ENCODE measurements around the gene IL32. TPM values are rescaled to one million over a fixed set of nuclear protein-coding genes. Genes with fewer than 3 reads are reported as not detected.

The IL32 gene
- total RNA-seq, 2 experiments from 2014 or later = 2,504 to 2,532 TPM

- H3K4me3 Mint-ChIP-seq = no peak overlapping the region
- H3K4me1 Mint-ChIP-seq (ENCODE audit: low read depth) = peaks cover 42% of the 10 kb centered on the region
- H3K27me3 Mint-ChIP-seq = no peaks in the 10 kb centered on the region
- DNase-seq = no peak
- CTCF ChIA-PET = interaction anchor here (0.5 to 1.7 kb wide), 5 partner anchors 10 to 52 kb away, joined by 3 to 7 read pairs (median 4); no protein-coding TSS in a partner anchor
- H3K9me3 Mint-ChIP-seq = no peaks in the 10 kb centered on the region
- no peak overlapping the region for H3K27ac Mint-ChIP-seq
- POLR2A ChIA-PET = interaction anchor here (1.1 kb wide), 1 partner anchor 9 kb away, joined by 3 read pairs; no protein-coding TSS in a partner anchor
- peaks cover 1% of the 10 kb centered on the region for H3K36me3 Mint-ChIP-seq
- intact Hi-C loops (cut with micrococcal nuclease) = no loop called here
These were observed 21.3 kb downstream of the IL32 start for GRCh38 chr16:3086596-3087242.

DNA sequence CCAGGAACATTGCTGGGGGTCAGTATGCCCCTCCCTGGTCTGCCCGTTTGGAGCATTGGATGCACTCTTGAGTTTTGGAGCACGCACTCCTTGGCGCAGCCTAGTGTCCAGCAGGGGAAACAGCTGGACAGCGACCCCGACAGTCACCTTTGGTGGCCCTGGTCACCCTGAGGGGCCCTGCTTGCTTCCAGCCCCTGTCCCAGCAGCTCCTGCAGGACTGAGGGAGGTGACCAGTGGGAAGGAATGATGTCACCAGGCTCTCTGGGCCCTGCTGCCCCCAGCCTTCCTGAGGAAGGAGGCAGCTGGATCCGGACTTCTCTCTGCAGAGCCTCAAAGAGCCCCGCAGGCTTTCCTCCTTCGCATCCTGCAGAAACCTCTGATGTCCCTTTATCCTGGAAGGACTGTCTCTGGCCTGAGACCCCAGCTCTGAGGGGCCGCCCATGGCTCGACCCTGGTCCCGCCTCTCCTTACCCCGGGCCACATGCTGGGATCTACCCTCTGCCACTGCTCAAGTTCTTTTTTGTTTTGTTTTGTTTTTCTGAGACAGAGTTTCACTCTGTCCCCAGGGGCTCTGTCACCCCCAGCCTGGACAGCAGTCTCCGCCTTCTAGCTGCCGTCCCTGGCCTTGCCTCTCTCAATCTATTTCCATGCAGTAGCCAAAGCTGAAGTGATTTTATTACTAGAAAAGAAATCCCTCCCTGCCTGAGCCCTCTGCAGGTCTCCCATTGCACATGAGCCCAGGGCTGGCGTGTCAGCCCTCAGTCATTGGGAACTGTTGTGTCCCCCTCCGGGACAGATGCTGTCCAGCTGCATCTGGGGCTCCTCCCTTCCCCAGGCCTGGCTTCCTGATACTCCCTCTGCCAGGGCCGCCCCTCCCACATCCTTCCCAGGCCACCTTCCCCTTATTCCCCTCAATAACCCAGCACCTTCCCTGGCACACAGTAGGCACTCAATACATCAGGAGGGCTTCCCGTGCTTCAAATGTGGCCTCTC, 22.1 kb downstream of the IL32 start:
- no peak for DNase-seq
- Mint-ChIP-seq H3K27me3 (no peaks in the 10 kb centered on the region), H3K9me3 (no peaks in the 10 kb centered on the region), H3K27ac (no peak overlapping the region), H3K36me3 (no peaks in the 10 kb centered on the region), H3K4me3 (peak overlapping the region; percentile 4), H3K4me1 (ENCODE audit: low read depth) (peaks cover 37% of the 10 kb centered on the region)
- ChIA-PET CTCF (interaction anchor here (1.0 to 1.7 kb wide), 5 partner anchors 11 to 42 kb away, joined by 3 to 7 read pairs (median 4); no protein-coding TSS in a partner anchor), POLR2A (interaction anchor here (1.1 kb wide), 2 partner anchors 10 to 12 kb away, joined by 3 read pairs; no protein-coding TSS in a partner anchor)
- intact Hi-C loops (cut with micrococcal nuclease) = no loop called here

DNA sequence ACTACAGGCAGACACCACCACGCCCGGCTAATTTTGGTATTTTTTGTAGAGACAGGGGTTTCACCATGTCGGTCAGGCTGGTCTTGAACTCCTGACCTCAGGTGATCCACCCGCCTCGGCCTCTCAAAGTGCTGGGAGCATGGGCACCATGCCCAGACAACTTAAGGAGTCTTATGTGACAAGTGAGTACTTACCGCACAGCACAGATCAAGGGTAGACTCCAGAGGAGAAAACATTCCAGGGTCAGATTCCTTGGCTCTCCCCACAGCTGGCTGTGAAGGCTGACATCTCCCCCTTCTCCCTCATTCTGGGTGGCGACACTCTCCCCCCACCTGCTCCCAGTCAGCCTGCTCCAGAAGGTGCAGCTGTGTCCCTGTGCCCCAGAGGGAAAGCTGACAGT, 23.0 kb downstream of the IL32 start:
- Mint-ChIP-seq H3K27ac (no peak overlapping the region), H3K4me3 (peak overlapping the region; percentile 4)
- POLR2A ChIA-PET = interaction anchor here (0.7 kb wide), 1 partner anchor 29 kb away, joined by 4 read pairs; no protein-coding TSS in a partner anchor

GRCh38 chr16:3088925-3089716, 23.7 kb downstream of the IL32 start:
- H3K27ac Mint-ChIP-seq = no peak overlapping the region

More for the DNA sequence above, 23.0 kb downstream of the IL32 start:
- Mint-ChIP-seq H3K4me1 (ENCODE audit: low read depth) (peaks cover 30% of the 10 kb centered on the region), H3K36me3 (no peaks in the 10 kb centered on the region), H3K27me3 (no peaks in the 10 kb centered on the region), H3K9me3 (no peaks in the 10 kb centered on the region)
- CTCF ChIA-PET = interaction anchor here (0.9 to 1.5 kb wide), 3 partner anchors 11 to 46 kb away, joined by 3 to 5 read pairs (median 3); partner anchors contain the start of gene ZNF213
- DNase-seq = no peak
- intact Hi-C loops (cut with micrococcal nuclease) = no loop called here

GRCh38 chr16:3089717-3090592, 24.5 kb downstream of the IL32 start:
- ChIA-PET CTCF (interaction anchor here (1.0 to 1.8 kb wide), 3 partner anchors 13 to 45 kb away, joined by 3 to 4 read pairs (median 3); partner anchors contain the start of gene ZNF213), POLR2A (interaction anchor here (1.1 kb wide), 1 partner anchor 13 kb away, joined by 3 read pairs; no protein-coding TSS in a partner anchor)
- Mint-ChIP-seq H3K27ac (no peak overlapping the region), H3K4me1 (ENCODE audit: low read depth) (peaks cover 34% of the 10 kb centered on the region), H3K4me3 (no peak overlapping the region), H3K9me3 (no peaks in the 10 kb centered on the region), H3K36me3 (no peaks in the 10 kb centered on the region), H3K27me3 (no peaks in the 10 kb centered on the region)
- no peak for DNase-seq
- intact Hi-C loops (cut with micrococcal nuclease) = no loop called here

More at GRCh38 chr16:3088925-3089716, 23.7 kb downstream of the IL32 start:
- Mint-ChIP-seq H3K9me3 (no peaks in the 10 kb centered on the region), H3K4me3 (no peak overlapping the region), H3K36me3 (no peaks in the 10 kb centered on the region), H3K4me1 (ENCODE audit: low read depth) (peaks cover 33% of the 10 kb centered on the region), H3K27me3 (no peaks in the 10 kb centered on the region)
- intact Hi-C loops (cut with micrococcal nuclease) = no loop called here
- ChIA-PET POLR2A (interaction anchor here (0.7 kb wide), 1 partner anchor 30 kb away, joined by 4 read pairs; no protein-coding TSS in a partner anchor), CTCF (interaction anchor here (0.7 to 1.5 kb wide), 4 partner anchors 12 to 46 kb away, joined by 3 to 5 read pairs (median 3); partner anchors contain the start of gene ZNF213)
- DNase-seq = no peak

DNA sequence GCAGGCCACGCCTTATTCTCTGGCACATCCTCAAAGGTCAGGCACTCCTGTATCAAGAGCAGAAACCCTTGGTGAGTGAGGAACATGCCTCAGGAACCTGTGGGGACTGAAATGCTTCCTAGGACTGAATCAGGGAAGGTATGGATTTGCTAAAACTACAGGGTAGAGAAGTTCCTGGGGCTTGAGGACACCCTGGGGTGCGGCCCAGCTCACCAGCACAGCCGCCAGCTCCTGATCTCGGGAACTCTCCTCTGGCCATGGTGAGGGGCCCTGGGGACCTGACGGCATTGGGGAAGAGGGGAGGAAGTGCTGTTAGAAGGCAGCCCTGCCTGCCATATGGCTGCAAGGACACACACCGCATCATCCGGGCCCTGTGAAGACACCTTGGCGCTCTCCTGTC, 26.1 kb downstream of the IL32 start:
- Mint-ChIP-seq H3K36me3 (no peaks in the 10 kb centered on the region), H3K27ac (no peak overlapping the region), H3K27me3 (no peaks in the 10 kb centered on the region), H3K4me3 (no peak overlapping the region), H3K4me1 (ENCODE audit: low read depth) (peaks cover 41% of the 10 kb centered on the region), H3K9me3 (no peaks in the 10 kb centered on the region)
- POLR2A ChIA-PET = interaction anchor here (1.1 kb wide), 1 partner anchor 14 kb away, joined by 3 read pairs; no protein-coding TSS in a partner anchor
- intact Hi-C loops (cut with micrococcal nuclease) = no loop called here
- no peak for DNase-seq
- CTCF ChIA-PET = interaction anchor here (1.0 to 2.6 kb wide), 6 partner anchors 10 to 77 kb away, joined by 3 to 9 read pairs (median 4); no protein-coding TSS in a partner anchor

GRCh38 chr16:3092501-3092941, 27.1 kb downstream of the IL32 start:
- H3K4me3 Mint-ChIP-seq = no peak overlapping the region
- ChIA-PET CTCF (interaction anchor here (2.6 kb wide), 1 partner anchor 9 kb away, joined by 9 read pairs; no protein-coding TSS in a partner anchor), POLR2A (interaction anchor here (1.6 kb wide), 1 partner anchor 18 kb away, joined by 4 read pairs; no protein-coding TSS in a partner anchor)
- intact Hi-C loops (cut with micrococcal nuclease) = no loop called here
- DNase-seq = no peak
- no peaks in the 10 kb centered on the region for H3K36me3 Mint-ChIP-seq
- peaks cover 35% of the 10 kb centered on the region for H3K4me1 Mint-ChIP-seq (ENCODE audit: low read depth)
- H3K27me3 Mint-ChIP-seq = no peaks in the 10 kb centered on the region
- no peaks in the 10 kb centered on the region for H3K9me3 Mint-ChIP-seq
- no peak overlapping the region for H3K27ac Mint-ChIP-seq

GRCh38 chr16:3094289-3095027, 29.0 kb downstream of the IL32 start:
- peak; percentile 75 for DNase-seq
- ChIA-PET POLR2A (no interaction called here), CTCF (interaction anchor here (0.7 to 2.6 kb wide), 7 partner anchors 12 to 89 kb away, joined by 3 to 13 read pairs (median 6); no protein-coding TSS in a partner anchor)
- intact Hi-C loops (cut with micrococcal nuclease) = loop anchor here (1.0 to 2.0 kb wide), 4 partner anchors 19 to 72 kb away; no protein-coding TSS in a partner anchor
- Mint-ChIP-seq H3K36me3 (no peaks in the 10 kb centered on the region), H3K4me3 (peak overlapping the region; percentile 25), H3K4me1 (ENCODE audit: low read depth) (peaks cover 27% of the 10 kb centered on the region), H3K27ac (peak overlapping the region; percentile 90), H3K27me3 (no peaks in the 10 kb centered on the region), H3K9me3 (no peaks in the 10 kb centered on the region)

DNA sequence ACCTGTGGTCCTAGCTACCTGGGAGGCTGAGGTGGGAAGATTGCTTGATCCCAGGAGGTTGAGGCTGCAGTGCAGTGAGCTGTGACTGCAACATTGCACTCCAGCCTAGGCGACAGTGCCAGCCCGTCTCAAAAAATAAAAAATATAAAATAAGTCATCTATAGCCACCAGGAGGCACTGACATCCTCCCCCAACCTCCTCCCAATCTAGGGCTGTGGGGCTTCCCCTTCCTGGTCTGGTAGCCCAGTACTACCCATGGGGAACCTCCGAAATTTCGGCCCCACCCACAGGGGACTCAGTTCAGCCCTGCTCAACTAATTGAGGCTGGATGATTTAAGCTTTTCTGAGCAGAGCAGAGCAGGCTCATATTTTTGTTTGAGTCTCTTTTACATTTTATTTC, 30.4 kb downstream of the IL32 start:
- Mint-ChIP-seq H3K9me3 (no peaks in the 10 kb centered on the region), H3K4me1 (ENCODE audit: low read depth) (peaks cover 35% of the 10 kb centered on the region), H3K36me3 (no peaks in the 10 kb centered on the region), H3K27me3 (no peaks in the 10 kb centered on the region), H3K4me3 (no peak overlapping the region), H3K27ac (peak overlapping the region; percentile 64)
- ChIA-PET CTCF (interaction anchor here (0.6 to 13.1 kb wide), 15 partner anchors 11 to 72 kb away, joined by 3 to 266 read pairs (median 3); partner anchors contain the start of gene HCFC1R1), POLR2A (interaction anchor here (0.9 to 1.3 kb wide), 5 partner anchors 10 to 54 kb away, joined by 3 to 5 read pairs (median 4); partner anchors contain the start of gene IL32)
- intact Hi-C loops (cut with micrococcal nuclease) = loop anchor here (1.0 to 2.0 kb wide), 3 partner anchors 28 to 168 kb away; no protein-coding TSS in a partner anchor
- peak; percentile 81 for DNase-seq
